HepG2 (cell line): ENCODE data around the gene BICDL2. TPM values are rescaled to one million over a fixed set of nuclear protein-coding genes. Genes with fewer than 3 reads are reported as not detected.
A peak's percentile ranks its signal among the peaks of the same experiment; 100 is the strongest.

Experiments used
- AHR ChIP-seq: IDR thresholded peaks from 2 replicates; pipeline ENCODE4 v1.6.1; 2018; ENCODE audit warnings: missing genetic modification reagents, missing compliant biosample characterization
- EED ChIP-seq: sonication (generic); formaldehyde crosslinking; IDR thresholded peaks from 2 replicates; pipeline ENCODE4 v1.5.0; 2020; ENCODE audit warnings: mild to moderate bottlenecking, missing genetic modification reagents
- GFI1 ChIP-seq: sonication (generic); formaldehyde crosslinking; IDR thresholded peaks from 2 replicates; pipeline ENCODE4 v1.5.0; 2020; ENCODE audit warnings: missing genetic modification reagents, mild to moderate bottlenecking, borderline replicate concordance
- HNRNPLL ChIP-seq: fragments of 200-400 bp; formaldehyde crosslinking; IDR thresholded peaks from 2 replicates; pipeline ENCODE4 v1.6.1; 2017; ENCODE audit warnings: mild to moderate bottlenecking, low read depth, low read length; ENCODE audit not compliant: poor library complexity, severe bottlenecking
- KDM6A ChIP-seq: IDR thresholded peaks from 2 replicates; pipeline ENCODE4 v1.6.1; 2016; ENCODE audit warnings: low read depth
- NONO ChIP-seq, 2 experiments: fragments of 450-650 bp in 1 of 2; sonication (generic) in 1 of 2; formaldehyde crosslinking in 1 of 2; IDR thresholded peaks in 1 of 2; conservative IDR thresholded peaks in 1 of 2; 2 replicates each; pipeline versions ENCODE4 v1.6.1 to v1.8.0; 2017 to 2022; ENCODE audit warnings: mild to moderate bottlenecking in 1 of 2, missing genetic modification reagents in 1 of 2, moderate library complexity in 1 of 2
- PCBP2 ChIP-seq: fragments of 200-400 bp; formaldehyde crosslinking; optimal IDR thresholded peaks from 2 replicates; pipeline ENCODE3; 2018; ENCODE audit warnings: low read length, low read depth; ENCODE audit not compliant: poor library complexity, severe bottlenecking
- SKI ChIP-seq: fragments of 450-650 bp; IDR thresholded peaks from one replicate; pipeline ENCODE4 v1.6.1; 2018; ENCODE audit warnings: mild to moderate bottlenecking; ENCODE audit not compliant: partially characterized antibody
- SOX13 ChIP-seq, 3 experiments: fragments of 450-650 bp in 1 of 3; sonication (generic) in 1 of 3; formaldehyde crosslinking in 1 of 3; IDR thresholded peaks in 2 of 3; conservative IDR thresholded peaks in 1 of 3; 2 replicates each; pipeline versions ENCODE4 v1.5.0 to v1.6.1; 2016 to 2020; ENCODE audit warnings: antibody characterized with exemption in 1 of 3, mild to moderate bottlenecking in 1 of 3, missing compliant biosample characterization in 1 of 3, missing genetic modification reagents in 1 of 3, moderate library complexity in 1 of 3
- TP53 ChIP-seq: sonication (generic); formaldehyde crosslinking; conservative IDR thresholded peaks from 2 replicates; pipeline ENCODE4 v1.4.0; 2020; ENCODE audit warnings: missing genetic modification reagents
- ZBTB42 ChIP-seq: sonication (generic); formaldehyde crosslinking; IDR thresholded peaks from 2 replicates; pipeline ENCODE4 v1.5.0; 2020; ENCODE audit warnings: mild to moderate bottlenecking, missing genetic modification reagents
- ZNF205 ChIP-seq: IDR thresholded peaks from 2 replicates; pipeline ENCODE4 v1.6.1; 2018; ENCODE audit warnings: missing biosample characterization, missing genetic modification reagents
- ZNF383 ChIP-seq: sonication (generic); formaldehyde crosslinking; IDR thresholded peaks from 2 replicates; pipeline ENCODE4 v1.4.0; 2020; ENCODE audit warnings: missing genetic modification reagents, mild to moderate bottlenecking, borderline replicate concordance
- polyA plus RNA-seq, 8 experiments: library from polyadenylated mRNA; depleted of rRNA in 3 of 8; stranded (reverse) in 7 of 8; unstranded in 1 of 8; fragments of >200 nt; fragmentation: Illumina TruSeq in 4 of 8; extraction: Trizol in 4 of 8; gene quantifications; 2 replicates each; pipeline versions ENCODE4 v1.2.1 to v1.2.3, GENCODE V29; 2011 to 2016; ENCODE audit warnings: low read depth in 4 of 8, missing spikeins in 1 of 8, mixed read lengths in 1 of 8; ENCODE audit not compliant: insufficient read depth in 1 of 8
- total RNA-seq, 5 experiments: library from RNA; depleted of rRNA; stranded (reverse); fragments of >200 nt; fragmentation: Illumina TruSeq; extraction: Trizol; gene quantifications; 2 replicates each; pipeline ENCODE4 v1.2.3, GENCODE V29; 2016; ENCODE audit warnings: low read depth in 1 of 5
- TF ChIP-seq, protein P1 (sequence below): sonication (generic); formaldehyde crosslinking; IDR thresholded peaks from 2 replicates; pipeline ENCODE4 v1.8.1; 2023; ENCODE audit warnings: mild to moderate bottlenecking, missing genetic modification reagents
- TF ChIP-seq, protein P2 (sequence below): sonication (generic); formaldehyde crosslinking; IDR thresholded peaks from 2 replicates; pipeline ENCODE4 v1.4.0; 2020; ENCODE audit warnings: missing genetic modification reagents
- TF ChIP-seq, protein P3 (sequence below), 2 experiments: sonication (generic) in 1 of 2; formaldehyde crosslinking in 1 of 2; IDR thresholded peaks; 2 replicates each; pipeline versions ENCODE4 v1.4.0 to v1.6.1; 2016 to 2020; ENCODE audit warnings: borderline replicate concordance in 1 of 2, low read depth in 1 of 2, mild to moderate bottlenecking in 1 of 2, missing genetic modification reagents in 1 of 2
- TF ChIP-seq, protein P4 (sequence below): sonication (generic); formaldehyde crosslinking; conservative IDR thresholded peaks from 2 replicates; pipeline ENCODE4 v1.4.0; 2020; ENCODE audit warnings: missing genetic modification reagents

Gene BICDL2
- total and polyA plus RNA-seq, 2 of the 13 experiments (the other 11 are each of a cell fraction or from before 2014, with no cell fraction given): 0.12 TPM; not detected in 1

DNA sequence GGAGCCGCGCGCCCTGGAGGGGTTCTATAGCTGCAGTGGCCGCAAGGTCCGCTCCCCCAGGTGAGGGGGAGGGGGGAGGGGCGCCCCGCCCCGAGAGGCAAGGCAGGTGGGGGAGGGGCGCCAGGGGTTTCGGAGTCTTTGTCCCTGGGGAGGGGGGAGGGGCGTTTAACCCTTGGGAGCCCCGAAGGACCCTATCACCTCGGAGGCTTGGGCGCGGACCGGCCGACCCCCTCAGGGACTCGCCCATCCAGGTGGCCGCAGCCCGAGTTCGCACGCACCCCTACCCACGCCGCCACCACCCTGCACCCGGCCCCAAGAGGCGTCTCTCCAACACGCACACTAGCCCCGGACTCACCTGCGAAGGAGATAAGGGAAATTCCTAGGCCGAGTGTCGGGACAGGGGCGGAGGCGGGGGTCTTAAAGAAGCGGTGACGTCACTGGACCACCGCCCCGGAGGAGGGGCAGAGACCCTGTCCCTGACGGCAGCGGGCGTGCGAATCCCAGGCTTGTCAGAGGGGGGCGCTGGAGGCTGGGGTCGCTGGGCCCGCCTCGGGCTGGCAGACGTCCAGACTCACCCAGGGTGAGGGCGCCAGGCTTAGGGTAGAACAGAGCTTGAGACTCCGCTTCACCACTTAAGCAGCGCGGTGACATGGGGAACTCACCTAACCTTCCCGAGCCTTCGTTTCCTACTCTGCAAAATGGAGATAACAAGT, 18.8 kb downstream of the BICDL2 start, which contains the start of gene CLDN6 (continued):
- TF ChIP-seq, protein P1, sequence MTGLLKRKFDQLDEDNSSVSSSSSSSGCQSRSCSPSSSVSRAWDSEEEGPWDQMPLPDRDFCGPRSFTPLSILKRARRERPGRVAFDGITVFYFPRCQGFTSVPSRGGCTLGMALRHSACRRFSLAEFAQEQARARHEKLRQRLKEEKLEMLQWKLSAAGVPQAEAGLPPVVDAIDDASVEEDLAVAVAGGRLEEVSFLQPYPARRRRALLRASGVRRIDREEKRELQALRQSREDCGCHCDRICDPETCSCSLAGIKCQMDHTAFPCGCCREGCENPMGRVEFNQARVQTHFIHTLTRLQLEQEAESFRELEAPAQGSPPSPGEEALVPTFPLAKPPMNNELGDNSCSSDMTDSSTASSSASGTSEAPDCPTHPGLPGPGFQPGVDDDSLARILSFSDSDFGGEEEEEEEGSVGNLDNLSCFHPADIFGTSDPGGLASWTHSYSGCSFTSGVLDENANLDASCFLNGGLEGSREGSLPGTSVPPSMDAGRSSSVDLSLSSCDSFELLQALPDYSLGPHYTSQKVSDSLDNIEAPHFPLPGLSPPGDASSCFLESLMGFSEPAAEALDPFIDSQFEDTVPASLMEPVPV: 0 out of 2 replicates have a peak, but pooled peaks have one; percentile 37
- TF ChIP-seq ZNF205 (CRISPR knock-in tag) (no peak), GFI1 (CRISPR knock-in tag) (no peak), EED (no peak), PCBP2 (no peak), NONO (IDR thresholded peaks at IDR 0.05) (no peak), NONO (CRISPR knock-in tag; conservative IDR thresholded peaks at IDR 0.05) (no peak), TP53 (CRISPR knock-in tag) (no peak), ZNF383 (CRISPR knock-in tag) (no peak), SOX13 (IDR thresholded peaks at IDR 0.05) (no peak), SOX13 (CRISPR knock-in tag; conservative IDR thresholded peaks at IDR 0.05 in 1 of 2, IDR thresholded peaks at IDR 0.05 in 1 of 2) (0 out of 4 replicates have a peak, but pooled peaks of 1 of the 2 experiments have one; percentile 7), ZBTB42 (CRISPR knock-in tag) (no peak), SKI (peak; percentile 26), AHR (no peak), HNRNPLL (peak; percentile 23), KDM6A (CRISPR knock-in tag) (no peak)
- TF ChIP-seq, protein P2, sequence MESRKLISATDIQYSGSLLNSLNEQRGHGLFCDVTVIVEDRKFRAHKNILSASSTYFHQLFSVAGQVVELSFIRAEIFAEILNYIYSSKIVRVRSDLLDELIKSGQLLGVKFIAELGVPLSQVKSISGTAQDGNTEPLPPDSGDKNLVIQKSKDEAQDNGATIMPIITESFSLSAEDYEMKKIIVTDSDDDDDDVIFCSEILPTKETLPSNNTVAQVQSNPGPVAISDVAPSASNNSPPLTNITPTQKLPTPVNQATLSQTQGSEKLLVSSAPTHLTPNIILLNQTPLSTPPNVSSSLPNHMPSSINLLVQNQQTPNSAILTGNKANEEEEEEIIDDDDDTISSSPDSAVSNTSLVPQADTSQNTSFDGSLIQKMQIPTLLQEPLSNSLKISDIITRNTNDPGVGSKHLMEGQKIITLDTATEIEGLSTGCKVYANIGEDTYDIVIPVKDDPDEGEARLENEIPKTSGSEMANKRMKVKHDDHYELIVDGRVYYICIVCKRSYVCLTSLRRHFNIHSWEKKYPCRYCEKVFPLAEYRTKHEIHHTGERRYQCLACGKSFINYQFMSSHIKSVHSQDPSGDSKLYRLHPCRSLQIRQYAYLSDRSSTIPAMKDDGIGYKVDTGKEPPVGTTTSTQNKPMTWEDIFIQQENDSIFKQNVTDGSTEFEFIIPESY (CRISPR knock-in tag): peak; percentile 97
- TF ChIP-seq, protein P3, sequence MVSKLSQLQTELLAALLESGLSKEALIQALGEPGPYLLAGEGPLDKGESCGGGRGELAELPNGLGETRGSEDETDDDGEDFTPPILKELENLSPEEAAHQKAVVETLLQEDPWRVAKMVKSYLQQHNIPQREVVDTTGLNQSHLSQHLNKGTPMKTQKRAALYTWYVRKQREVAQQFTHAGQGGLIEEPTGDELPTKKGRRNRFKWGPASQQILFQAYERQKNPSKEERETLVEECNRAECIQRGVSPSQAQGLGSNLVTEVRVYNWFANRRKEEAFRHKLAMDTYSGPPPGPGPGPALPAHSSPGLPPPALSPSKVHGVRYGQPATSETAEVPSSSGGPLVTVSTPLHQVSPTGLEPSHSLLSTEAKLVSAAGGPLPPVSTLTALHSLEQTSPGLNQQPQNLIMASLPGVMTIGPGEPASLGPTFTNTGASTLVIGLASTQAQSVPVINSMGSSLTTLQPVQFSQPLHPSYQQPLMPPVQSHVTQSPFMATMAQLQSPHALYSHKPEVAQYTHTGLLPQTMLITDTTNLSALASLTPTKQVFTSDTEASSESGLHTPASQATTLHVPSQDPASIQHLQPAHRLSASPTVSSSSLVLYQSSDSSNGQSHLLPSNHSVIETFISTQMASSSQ (IDR thresholded peaks at IDR 0.05; ENCODE audit: low read depth): no peak
- TF ChIP-seq, protein P3 (CRISPR knock-in tag; IDR thresholded peaks at IDR 0.05; ENCODE audit: borderline replicate concordance): no peak
- TF ChIP-seq, protein P4, sequence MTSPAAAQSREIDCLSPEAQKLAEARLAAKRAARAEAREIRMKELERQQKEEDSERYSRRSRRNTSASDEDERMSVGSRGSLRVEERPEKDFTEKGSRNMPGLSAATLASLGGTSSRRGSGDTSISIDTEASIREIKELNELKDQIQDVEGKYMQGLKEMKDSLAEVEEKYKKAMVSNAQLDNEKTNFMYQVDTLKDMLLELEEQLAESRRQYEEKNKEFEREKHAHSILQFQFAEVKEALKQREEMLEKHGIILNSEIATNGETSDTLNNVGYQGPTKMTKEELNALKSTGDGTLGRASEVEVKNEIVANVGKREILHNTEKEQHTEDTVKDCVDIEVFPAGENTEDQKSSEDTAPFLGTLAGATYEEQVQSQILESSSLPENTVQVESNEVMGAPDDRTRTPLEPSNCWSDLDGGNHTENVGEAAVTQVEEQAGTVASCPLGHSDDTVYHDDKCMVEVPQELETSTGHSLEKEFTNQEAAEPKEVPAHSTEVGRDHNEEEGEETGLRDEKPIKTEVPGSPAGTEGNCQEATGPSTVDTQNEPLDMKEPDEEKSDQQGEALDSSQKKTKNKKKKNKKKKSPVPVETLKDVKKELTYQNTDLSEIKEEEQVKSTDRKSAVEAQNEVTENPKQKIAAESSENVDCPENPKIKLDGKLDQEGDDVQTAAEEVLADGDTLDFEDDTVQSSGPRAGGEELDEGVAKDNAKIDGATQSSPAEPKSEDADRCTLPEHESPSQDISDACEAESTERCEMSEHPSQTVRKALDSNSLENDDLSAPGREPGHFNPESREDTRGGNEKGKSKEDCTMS (CRISPR knock-in tag): no peak
